HCT116 (cell line): ENCODE measurements around the gene DAPK3. TPM values are rescaled to one million over a fixed set of nuclear protein-coding genes. Genes with fewer than 3 reads are reported as not detected.

ENCODE experiments used
- ATAC-seq: fragments of 200-7000 bp; cut with Tn5 transposase; 2 replicates; pipeline ENCODE4 v1.9.1; 2020; ENCODE audit warnings: mild to moderate bottlenecking, moderate library complexity
- BruUV-seq: library from RNA; stranded (reverse); fragments of 400-500 nt; replicated peaks from 2 replicates; lab custom pipeline; 2021; lab: Mats Ljungman, UMichigan
- CTCF ChIA-PET: fragments of 300-600 bp; sonication (Branson Sonifier 250); formaldehyde crosslinking; loops from one replicate; lab custom pipeline; 2021; ENCODE audit warnings: antibody characterized with exemption; lab: Charles Lee
- POLR2A ChIA-PET: fragments of 300-600, 350-600 bp; sonication (Branson Sonifier 250); formaldehyde crosslinking; loops from one replicate; lab custom pipeline; 2021; ENCODE audit warnings: antibody characterized with exemption; lab: Charles Lee
- RAD21 ChIA-PET, 2 experiments: fragments of 300-600 bp; sonication (Branson Sonifier 250); formaldehyde crosslinking; loops; one replicate each; lab custom pipeline; 2023; ENCODE audit warnings: low total read pairs in 2 of 2; ENCODE audit not compliant: uncharacterized antibody in 2 of 2, unreplicated experiment in 2 of 2, low non-redundant PET in 1 of 2; lab: Charles Lee
- DNase-seq: peaks from one replicate; pipeline ENCODE4 v3.0.0-alpha.2; 2010; ENCODE audit warnings: low read depth, low spot score
- H2AFZ ChIP-seq: fragments of 200-600 bp; shearing (Covaris generic), sonication (generic); 2 replicates; pipeline ENCODE4 v1.6.1; 2017; ENCODE audit warnings: low read depth, mixed run types, mixed read lengths, antibody characterized with exemption, low read length; ENCODE audit not compliant: poor library complexity, severe bottlenecking
- H3K27ac ChIP-seq: 2 replicates; pipeline ENCODE4 v1.5.1; 2012; ENCODE audit warnings: low read depth, low read length
- H3K27me3 ChIP-seq: fragments of 200-600 bp; sonication (generic); 2 replicates; pipeline ENCODE4 v1.6.1; 2016; ENCODE audit warnings: mixed run types, low read length, mixed read lengths; ENCODE audit not compliant: insufficient read depth
- H3K36me3 ChIP-seq, 2 experiments: fragments of 200-500 bp in 1 of 2; fragments of 200-600 bp in 1 of 2; sonication (Bioruptor generic) in 1 of 2; sonication (generic) in 1 of 2; 2 replicates each; pipeline versions ENCODE4 v1.5.1 to v1.6.1; 2014 to 2016; ENCODE audit warnings: low read length in 2 of 2, inconsistent platforms in 1 of 2, mixed read lengths in 1 of 2, mixed run types in 1 of 2; ENCODE audit not compliant: insufficient read depth in 2 of 2, control insufficient read depth in 1 of 2
- H3K4me1 ChIP-seq, 2 experiments: fragments of 200-600 bp in 1 of 2; sonication (generic) in 1 of 2; 2 replicates each; pipeline versions ENCODE4 v1.5.1 to v1.6.1; 2012 to 2017; ENCODE audit warnings: low read length in 2 of 2, inconsistent platforms in 1 of 2, mild to moderate bottlenecking in 1 of 2, mixed read lengths in 1 of 2, mixed run types in 1 of 2, moderate library complexity in 1 of 2; ENCODE audit not compliant: insufficient read depth in 2 of 2, control insufficient read depth in 1 of 2
- H3K4me2 ChIP-seq: fragments of 200-600 bp; sonication (generic); 2 replicates; pipeline ENCODE4 v1.6.1; 2017; ENCODE audit warnings: mixed run types, low read length, mixed read lengths
- H3K4me3 ChIP-seq, 2 experiments: fragments of 200-600 bp in 1 of 2; sonication (generic) in 1 of 2; replicated peaks in 1 of 2; 2 replicates each; pipeline ENCODE4 v1.5.1; 2011 to 2016; ENCODE audit warnings: low read length in 2 of 2, control low read depth in 1 of 2, low read depth in 1 of 2, mild to moderate bottlenecking in 1 of 2, mixed read lengths in 1 of 2, mixed run types in 1 of 2
- H3K79me2 ChIP-seq: fragments of 200-600 bp; sonication (generic); 2 replicates; pipeline ENCODE4 v1.6.1; 2017; ENCODE audit warnings: mild to moderate bottlenecking, mixed run types, low read length, moderate library complexity, mixed read lengths; ENCODE audit not compliant: insufficient read depth
- H3K9ac ChIP-seq: fragments of 200-600 bp; sonication (generic); 2 replicates; pipeline ENCODE4 v1.6.1; 2016; ENCODE audit warnings: low read length, mixed read lengths
- H3K9me2 ChIP-seq: fragments of 200-600 bp; sonication (generic), shearing (Covaris generic); 2 replicates; pipeline ENCODE4 v1.6.1; 2017; ENCODE audit warnings: mixed run types, mild to moderate bottlenecking, moderate library complexity; ENCODE audit not compliant: insufficient read depth
- H3K9me3 ChIP-seq, 2 experiments: fragments of 200-500 bp in 1 of 2; fragments of 200-600 bp in 1 of 2; sonication (Bioruptor generic) in 1 of 2; sonication (generic) in 1 of 2; 2 replicates each; pipeline ENCODE4 v1.6.1; 2014 to 2017; ENCODE audit warnings: low read length in 2 of 2, mixed read lengths in 2 of 2, inconsistent platforms in 1 of 2, low read depth in 1 of 2, mild to moderate bottlenecking in 1 of 2, mixed run types in 1 of 2, moderate library complexity in 1 of 2; ENCODE audit not compliant: control insufficient read depth in 1 of 2, insufficient read depth in 1 of 2
- H4K20me1 ChIP-seq: fragments of 200-600 bp; sonication (generic), shearing (Covaris generic); 2 replicates; pipeline ENCODE4 v1.6.1; 2017; ENCODE audit warnings: mixed run types, mild to moderate bottlenecking, moderate library complexity; ENCODE audit not compliant: insufficient read depth
- EGR1 ChIP-seq: IDR thresholded peaks from 2 replicates; pipeline ENCODE4 v1.6.1; 2012; ENCODE audit warnings: low read depth
- ELF1 ChIP-seq: IDR thresholded peaks from 2 replicates; pipeline ENCODE4 v1.6.1; 2012; ENCODE audit warnings: low read depth, borderline replicate concordance
- EZH2 ChIP-seq: fragments of 200-600 bp; sonication (generic); IDR thresholded peaks from 2 replicates; pipeline ENCODE4 v1.6.1; 2017; ENCODE audit warnings: antibody characterized with exemption, mixed run types
- EZH2phosphoT487 ChIP-seq: fragments of 200-600 bp; IDR thresholded peaks from 2 replicates; pipeline ENCODE4 v1.6.1; 2018; ENCODE audit warnings: antibody characterized with exemption, borderline replicate concordance
- FOSL1 ChIP-seq: IDR thresholded peaks from 2 replicates; pipeline ENCODE4 v1.6.1; 2012; ENCODE audit warnings: low read depth
- JUND ChIP-seq: IDR thresholded peaks from 2 replicates; pipeline ENCODE4 v1.6.1; 2012
- POLR2A ChIP-seq: IDR thresholded peaks from 2 replicates; pipeline ENCODE4 v1.7.0; 2011; ENCODE audit warnings: borderline replicate concordance; ENCODE audit not compliant: insufficient read depth, insufficient read length; ENCODE audit errors: extremely low read depth
- SP1 ChIP-seq: IDR thresholded peaks from 2 replicates; pipeline ENCODE4 v1.6.1; 2012; ENCODE audit warnings: low read depth
- SRF ChIP-seq: IDR thresholded peaks from 2 replicates; pipeline ENCODE4 v1.6.1; 2012; ENCODE audit warnings: low read depth
- TCF7L2 ChIP-seq: IDR thresholded peaks from 2 replicates; pipeline ENCODE4 v1.7.0; 2011; ENCODE audit warnings: borderline replicate concordance, inconsistent platforms; ENCODE audit not compliant: insufficient read depth, insufficient read length; ENCODE audit errors: extremely low read depth
- YY1 ChIP-seq: IDR thresholded peaks from 2 replicates; pipeline ENCODE4 v1.6.1; 2011; ENCODE audit warnings: low read length, low read depth, moderate library complexity, mild to moderate bottlenecking; ENCODE audit not compliant: insufficient replicate concordance; ENCODE audit errors: extremely low read depth
- ZFX ChIP-seq: fragments of 450-650 bp; IDR thresholded peaks from 2 replicates; pipeline ENCODE4 v1.6.1; 2017
- ZNF274 ChIP-seq: fragments of 200-500 bp; sonication (Bioruptor generic); IDR thresholded peaks from 2 replicates; pipeline ENCODE4 v1.6.1; 2014; ENCODE audit warnings: mild to moderate bottlenecking, low read depth, low read length, inconsistent platforms
- intact Hi-C: fragments of 100-400 bp; cut with micrococcal nuclease; formaldehyde crosslinking; loops from 2 replicates; pipeline ENCODE4 v1.10.0; 2022
- total RNA-seq: library from RNA; stranded (reverse); gene quantifications from one replicate; pipeline ENCODE4 v1.2.1, GENCODE V29; 2021; ENCODE audit not compliant: unreplicated experiment

DAPK3 gene
- total RNA-seq, 1 experiment from 2014 or later: 54.8 TPM

GRCh38 chr19:3932931-3933810 lies 37.7 kb downstream of the DAPK3 start, which contains the start of gene NMRK2:
NMRK2 (plus strand) TSS chr19:3933069; CDS start chr19:3933672, 603 bp downstream.
- Histone ChIP-seq H3K9ac (no peak within 1 kb of the TSS), H3K27ac (no peak within 1 kb of the TSS), H2AFZ (no peak within 1 kb of the TSS), H3K36me3 (no peaks in the 10 kb centered on the region), H3K79me2 (no peaks in the 10 kb centered on the region), H3K4me3 (no peak within 1 kb of the TSS), H3K27me3 (no peaks in the 10 kb centered on the region), H3K4me1 (peaks cover 7% of the 10 kb centered on the region in 2 experiments; a peak in 3 of 4 replicates), H3K9me2 (no peaks in the 10 kb centered on the region), H3K9me3 (no peaks in the 10 kb centered on the region), H4K20me1 (no peaks in the 10 kb centered on the region), H3K4me2 (no peak within 1 kb of the TSS)
- ChIA-PET RAD21 (no interaction called here), POLR2A (no interaction called here), CTCF (interaction anchor here (0.7 kb wide), 1 partner anchor 54 kb away, joined by 3 read pairs; no protein-coding TSS in a partner anchor)
- no TSS peak for BruUV-seq
- ATAC-seq (no peak), DNase-seq (no peak)
- TF ChIP-seq ZFX (no peak), ELF1 (no peak), FOSL1 (no peak), JUND (no peak), EGR1 (no peak), SP1 (no peak), TCF7L2 (no peak), YY1 (no peak), EZH2phosphoT487 (no peak), SRF (no peak), ZNF274 (no peak), POLR2A (no peak), EZH2 (no peak)
- intact Hi-C loops: no loop called here
